Measurements from ENCODE around the gene PKN3. TPM values are rescaled to one million over a fixed set of nuclear protein-coding genes. Genes with fewer than 3 reads are reported as not detected.
"Not testable (repeated sequence)": the region's sequence is repeated elsewhere in the genome, so short reads cannot be mapped to it uniquely, and the experiment has no call there.

PKN3 gene
- polyA plus RNA-seq (2014; cell fraction: cytosol; rRNA removed) = 11.3 and 16.0 TPM in 2 replicates
- polyA plus RNA-seq (2014; cell fraction: nucleus; rRNA removed) = 34.4 and 38.4 TPM in 2 replicates

DNA sequence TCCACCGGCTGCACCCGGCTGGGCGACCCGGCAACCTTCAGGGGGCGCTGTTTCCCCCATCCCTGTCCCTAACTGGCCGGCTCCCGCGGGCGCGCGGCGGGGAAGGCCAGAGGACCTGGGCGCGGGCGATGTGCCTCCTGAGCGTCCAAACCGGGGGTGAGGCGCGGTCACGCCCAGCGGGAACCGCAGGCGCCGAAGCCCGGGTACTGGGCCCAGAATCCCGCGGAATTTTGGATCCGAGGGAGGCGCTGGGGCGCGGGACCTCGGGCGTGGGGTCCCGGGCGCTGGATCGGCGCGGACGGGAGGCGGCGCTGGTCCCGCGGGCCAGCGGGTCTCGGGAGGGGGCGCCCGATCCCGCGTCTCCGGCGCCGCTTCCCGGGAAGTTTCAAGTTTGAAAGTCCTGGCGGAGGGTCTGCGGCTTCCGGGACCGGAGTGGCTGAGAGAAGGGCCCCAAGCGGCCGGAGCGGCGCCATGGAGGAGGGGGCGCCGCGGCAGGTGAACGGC, at the start of gene PKN3:
Gene PKN3, plus strand, starts transcription at position 59 of the 504 bp plus-strand sequence. Its CDS starts 413 bp downstream, at position 472.
- DNase-seq (ENCODE audit: low spot score) = peak; percentile 87

DNA sequence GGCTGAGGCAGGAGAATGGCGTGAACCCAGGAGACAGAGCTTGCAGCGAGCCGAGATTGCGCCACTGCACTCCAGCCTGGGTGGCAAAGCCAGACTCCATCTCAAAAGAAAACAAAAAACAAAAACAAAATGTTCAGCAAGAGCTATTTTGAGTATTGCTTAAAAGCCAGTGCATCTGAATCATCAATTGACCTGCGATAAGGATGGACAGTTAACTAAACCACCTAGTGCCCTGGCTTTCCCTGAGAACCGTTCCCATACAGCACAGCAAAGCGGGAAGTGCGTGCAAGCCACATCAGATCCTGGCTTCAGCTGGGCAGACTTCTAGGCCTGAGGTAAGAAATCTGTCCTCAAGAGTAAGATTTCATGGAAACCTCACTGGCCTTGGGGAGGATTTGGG, 48.4 kb upstream of the PKN3 start:
- no peak for DNase-seq (ENCODE audit: low spot score)

DNA sequence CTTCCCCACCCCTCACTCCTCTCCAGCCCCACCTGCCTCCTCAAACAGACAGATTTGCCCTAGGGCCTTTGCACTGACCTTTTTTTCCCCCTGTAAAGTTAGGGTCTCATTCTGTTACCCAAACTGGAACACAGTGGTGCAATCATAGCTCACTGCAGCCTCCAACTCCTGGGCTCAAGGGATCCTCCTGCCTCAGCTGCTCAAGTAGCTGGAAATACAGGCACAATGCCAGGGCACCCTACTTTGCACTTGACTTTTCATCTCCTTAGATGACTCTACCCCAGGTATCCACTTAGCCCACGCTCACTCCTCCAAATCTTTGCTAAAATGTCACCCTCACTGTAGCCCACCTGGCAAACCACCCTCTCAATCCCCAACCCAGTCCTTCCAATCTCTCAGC, 47.8 kb upstream of the PKN3 start:
- no peak for DNase-seq (ENCODE audit: low spot score)

DNA sequence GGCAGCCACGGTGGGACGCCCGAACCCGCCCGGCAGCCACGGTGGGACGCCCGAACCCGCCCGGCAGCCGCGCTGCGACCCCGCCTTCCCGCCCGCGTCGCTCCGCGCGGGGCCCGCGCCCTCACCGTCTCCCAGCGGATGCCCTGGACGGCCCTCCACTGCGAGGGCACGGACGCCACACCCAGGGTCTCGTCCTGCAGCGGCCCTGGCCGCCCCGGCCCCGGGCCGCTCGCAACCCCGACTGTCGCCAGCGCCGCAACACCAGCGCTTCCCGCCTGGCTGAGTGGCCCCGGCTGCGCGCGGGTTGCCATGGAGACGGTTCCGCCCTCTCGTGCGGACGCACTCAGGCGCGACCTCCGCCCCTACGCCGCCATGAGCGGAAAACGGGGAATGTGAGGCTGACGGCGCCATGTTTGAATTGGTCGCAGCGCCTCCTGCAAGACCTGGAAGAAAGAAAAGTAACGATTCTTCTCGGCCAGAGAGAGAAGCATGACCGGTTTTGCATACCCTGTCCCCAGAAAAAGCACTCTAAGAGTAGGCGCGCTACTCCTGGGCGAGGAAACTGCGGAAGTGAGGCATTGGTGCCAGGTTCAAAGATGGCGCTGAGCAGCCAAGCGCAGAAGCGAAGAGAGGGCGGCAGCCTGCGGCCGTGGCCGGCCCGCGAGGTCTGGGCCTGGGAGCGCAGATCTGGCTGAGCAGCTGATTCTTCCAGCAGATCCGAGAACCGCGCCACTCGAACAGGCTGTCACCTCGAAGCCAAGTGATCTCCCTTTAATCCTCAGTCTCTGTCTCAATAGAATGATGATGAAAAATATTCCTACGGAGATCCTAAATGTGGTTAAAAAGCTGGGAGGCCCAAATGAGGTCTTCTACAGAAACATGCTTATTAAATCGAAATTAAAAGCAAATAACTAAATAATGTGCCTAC, 45.6 kb upstream of the PKN3 start, which contains the start of gene DYNC2I2:
Gene DYNC2I2, minus strand, starts transcription at position 432 of the 928 bp plus-strand sequence. Its CDS starts 121 bp downstream, at position 311.
- DNase-seq (ENCODE audit: low spot score) = peak; percentile 95

DNA sequence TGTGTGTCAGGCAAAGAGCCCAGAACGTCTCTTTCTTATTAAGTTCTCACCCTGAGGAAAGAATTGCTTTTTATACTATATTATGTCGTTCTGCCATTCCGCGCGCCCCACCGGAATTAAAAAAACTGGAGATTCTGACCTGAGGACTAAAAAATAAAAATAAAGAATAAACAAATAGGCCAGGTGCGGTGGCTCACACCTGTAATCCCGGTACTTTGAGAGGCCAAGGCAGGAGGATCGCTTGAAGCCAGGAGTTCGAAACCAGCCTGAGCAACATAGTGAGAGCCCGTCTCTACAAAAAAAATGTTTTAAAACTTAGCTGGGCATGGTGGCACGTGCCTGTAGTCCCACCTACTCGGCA, 45.0 kb upstream of the PKN3 start:
- DNase-seq (ENCODE audit: low spot score) = no peak

DNA sequence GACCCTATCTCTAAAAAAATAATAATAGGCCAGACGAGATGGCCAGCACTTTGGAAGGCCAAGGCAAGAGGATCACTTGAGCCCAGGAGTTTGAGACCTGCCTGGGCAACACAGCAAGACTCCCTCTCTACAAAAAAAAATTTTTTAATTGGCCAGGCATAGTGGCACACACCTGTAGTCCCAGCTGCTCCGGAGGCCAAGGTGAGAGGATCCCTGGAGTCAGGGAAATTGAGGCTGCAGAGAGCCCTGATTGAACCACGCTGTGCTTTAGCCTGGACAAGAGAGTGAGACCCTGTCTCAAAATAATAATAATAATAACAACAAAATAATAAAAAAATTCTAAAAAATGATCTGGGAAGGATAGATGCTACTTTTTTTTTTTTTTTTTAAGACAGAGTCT, 44.5 kb upstream of the PKN3 start:
- no peak for DNase-seq (ENCODE audit: low spot score)

DNA sequence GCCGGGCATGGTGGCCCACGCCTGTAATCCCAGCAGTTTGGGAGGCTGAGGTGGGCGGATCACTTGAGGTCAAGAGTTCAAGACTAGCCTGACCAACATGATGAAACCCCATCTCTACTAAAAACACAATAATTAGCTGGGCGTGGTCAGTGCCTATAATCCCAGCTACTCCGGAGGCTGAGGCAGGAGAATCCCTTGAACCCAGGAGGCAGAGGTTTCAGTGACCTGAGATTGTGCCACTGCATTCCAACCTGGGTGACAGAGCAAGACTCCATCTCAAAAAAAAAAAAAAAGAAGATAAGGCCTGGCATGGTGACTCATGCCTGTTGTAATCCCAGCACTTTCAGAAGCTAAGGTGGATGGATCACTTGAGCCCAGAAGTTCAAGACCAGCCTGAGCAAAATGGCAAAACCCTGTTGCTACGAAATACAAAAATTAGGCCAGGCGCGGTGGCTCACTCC, 35.8 kb upstream of the PKN3 start:
- not testable (repeated sequence) for DNase-seq (ENCODE audit: low spot score)

DNA sequence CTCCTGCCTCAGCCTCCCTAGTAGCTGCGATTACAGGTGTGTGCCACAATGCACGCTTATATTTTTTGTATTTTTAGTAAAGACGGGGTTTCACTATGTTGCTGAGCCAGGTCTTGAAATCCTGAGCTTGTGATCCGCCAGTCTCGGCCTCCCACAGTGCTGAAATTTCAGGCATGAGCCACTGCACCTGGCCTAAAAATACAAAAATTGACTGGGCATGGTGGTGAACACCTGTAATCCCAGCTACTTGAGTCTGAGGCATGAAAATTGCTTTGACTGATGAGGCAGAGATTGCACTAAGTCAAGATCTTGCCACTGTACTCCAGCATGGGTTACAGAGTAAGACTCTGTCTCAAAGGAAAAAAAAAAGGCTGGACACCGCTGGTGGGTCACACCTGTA, 32.5 kb upstream of the PKN3 start:
- DNase-seq (ENCODE audit: low spot score) = no peak

DNA sequence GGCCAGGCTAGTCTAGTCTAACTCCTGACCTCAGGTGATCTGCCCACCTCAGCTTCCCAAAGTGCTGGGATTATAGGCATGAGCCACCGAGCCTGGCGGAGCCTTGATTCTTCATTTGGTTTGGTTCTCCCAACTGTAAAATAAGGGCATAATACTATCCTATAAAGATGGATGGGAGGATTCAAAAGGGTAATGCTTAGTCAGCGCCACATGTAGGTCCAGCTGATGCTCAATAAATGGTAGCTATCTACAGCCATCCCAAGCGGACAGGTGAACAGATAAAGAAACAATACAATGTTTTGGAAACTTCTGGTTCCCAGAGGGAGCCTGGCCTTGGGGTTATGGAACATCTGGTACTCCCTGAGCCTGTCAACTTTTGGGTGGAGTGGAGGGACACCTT, 26.9 kb upstream of the PKN3 start:
- DNase-seq (ENCODE audit: low spot score) = no peak

DNA sequence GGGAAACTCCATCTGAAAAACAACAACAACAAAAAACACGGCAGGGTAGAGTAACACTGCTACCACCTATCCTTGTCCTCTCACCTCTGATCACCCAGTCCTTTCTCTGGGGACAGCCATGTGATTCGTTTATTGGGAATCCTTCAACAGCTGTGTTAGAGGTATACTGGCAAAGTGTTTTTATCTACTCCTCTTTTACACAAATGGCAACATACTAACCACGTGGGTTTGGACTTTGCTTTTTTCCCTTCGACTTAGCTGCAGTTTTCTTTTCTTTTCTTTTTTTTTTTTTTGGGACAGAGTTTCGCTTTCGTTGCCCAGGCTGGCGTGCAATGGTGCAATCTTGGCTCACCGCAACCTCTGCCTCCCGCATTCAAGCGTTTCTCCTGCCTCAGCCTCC, 24.5 kb upstream of the PKN3 start:
- DNase-seq (ENCODE audit: low spot score) = no peak

DNA sequence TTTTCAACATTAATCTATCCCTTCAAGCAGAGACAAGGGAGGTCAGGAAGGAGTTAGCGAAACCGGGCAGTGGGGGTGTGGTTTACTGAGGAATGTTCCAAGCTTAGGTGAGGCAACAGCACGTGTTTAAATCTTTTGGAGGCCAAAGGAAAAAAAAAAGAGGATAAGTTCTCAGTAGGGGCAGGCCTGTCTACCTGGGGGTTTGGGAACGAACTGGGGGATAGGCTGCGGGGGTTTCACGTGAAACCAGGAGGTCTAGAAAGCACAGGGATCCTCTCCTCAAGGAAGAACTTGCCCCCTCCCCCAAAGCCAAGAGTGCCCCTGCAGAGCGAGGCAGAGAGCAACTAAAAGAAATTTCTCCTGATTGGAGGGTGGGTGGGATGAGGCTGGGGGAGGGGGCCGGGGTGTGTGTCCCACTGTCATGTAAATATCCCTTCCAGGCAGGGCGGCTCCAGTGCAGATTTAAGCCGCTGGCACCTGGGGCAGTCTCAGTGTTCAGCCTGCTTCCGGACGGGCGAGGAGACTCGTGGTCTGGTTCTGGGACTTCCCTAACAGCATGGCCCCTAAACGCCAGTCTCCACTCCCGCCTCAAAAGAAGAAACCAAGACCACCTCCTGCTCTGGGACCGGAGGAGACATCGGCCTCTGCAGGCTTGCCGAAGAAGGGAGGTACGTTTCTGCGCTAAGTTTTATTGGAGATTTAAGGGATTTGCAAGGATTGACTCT, 18.8 kb upstream of the PKN3 start:
- no peak for DNase-seq (ENCODE audit: low spot score)

DNA sequence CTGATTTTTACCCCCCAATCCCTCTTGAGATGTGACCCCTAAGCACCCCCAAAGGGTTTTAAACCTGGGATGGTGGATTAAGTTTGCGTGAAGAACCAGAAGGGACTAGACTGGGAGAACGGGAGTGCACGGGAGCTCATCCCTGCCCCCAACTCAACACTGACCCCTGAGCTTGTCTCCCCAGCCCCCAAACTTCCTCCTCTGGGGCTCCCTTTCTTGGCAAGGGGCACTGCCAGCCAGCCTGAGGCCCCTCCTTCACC, 18.3 kb upstream of the PKN3 start:
- DNase-seq (ENCODE audit: low spot score) = no peak

DNA sequence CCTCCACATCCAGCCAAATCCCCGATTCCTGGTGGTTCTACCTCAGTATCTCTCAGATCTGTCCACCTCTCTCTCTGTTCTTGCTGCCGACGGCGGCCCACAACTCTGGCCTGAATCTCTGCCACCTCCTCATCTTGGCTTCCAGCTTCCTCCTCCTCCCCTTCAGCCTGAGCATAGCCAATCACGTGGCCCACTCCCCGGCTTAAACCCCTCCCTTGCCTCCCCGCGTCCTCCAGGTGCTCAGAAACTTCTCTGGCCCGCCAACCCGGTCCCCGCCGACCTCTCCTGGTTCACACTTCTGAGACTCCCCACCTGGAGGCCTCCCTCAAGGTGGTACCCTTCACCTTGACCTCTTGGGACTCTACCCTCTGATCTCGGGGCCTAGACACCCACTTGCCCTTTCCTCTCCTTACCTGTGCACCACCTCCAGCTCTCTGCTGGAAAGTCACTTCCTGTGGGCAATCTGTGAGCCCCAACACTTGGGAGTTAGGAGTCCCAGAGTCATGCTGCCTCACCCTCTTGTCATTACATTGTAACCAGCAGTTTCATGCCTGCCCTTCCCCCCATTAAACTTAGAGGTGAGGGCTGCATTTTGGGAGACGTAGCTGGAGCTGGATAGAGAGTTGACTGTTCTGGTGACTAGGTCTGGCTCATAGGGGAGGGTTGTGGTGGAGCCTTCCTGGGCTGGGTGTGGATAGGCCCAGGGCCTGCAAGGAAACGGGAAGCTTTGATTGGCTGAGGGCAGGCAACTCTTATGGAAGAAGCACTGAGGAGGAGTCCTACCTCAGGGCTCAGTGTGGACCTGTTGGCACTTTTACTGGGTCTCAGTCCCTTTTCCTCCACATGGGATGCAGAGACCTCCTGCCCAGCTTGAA, 17.7 kb upstream of the PKN3 start:
- DNase-seq (ENCODE audit: low spot score) = peak; percentile 69

DNA sequence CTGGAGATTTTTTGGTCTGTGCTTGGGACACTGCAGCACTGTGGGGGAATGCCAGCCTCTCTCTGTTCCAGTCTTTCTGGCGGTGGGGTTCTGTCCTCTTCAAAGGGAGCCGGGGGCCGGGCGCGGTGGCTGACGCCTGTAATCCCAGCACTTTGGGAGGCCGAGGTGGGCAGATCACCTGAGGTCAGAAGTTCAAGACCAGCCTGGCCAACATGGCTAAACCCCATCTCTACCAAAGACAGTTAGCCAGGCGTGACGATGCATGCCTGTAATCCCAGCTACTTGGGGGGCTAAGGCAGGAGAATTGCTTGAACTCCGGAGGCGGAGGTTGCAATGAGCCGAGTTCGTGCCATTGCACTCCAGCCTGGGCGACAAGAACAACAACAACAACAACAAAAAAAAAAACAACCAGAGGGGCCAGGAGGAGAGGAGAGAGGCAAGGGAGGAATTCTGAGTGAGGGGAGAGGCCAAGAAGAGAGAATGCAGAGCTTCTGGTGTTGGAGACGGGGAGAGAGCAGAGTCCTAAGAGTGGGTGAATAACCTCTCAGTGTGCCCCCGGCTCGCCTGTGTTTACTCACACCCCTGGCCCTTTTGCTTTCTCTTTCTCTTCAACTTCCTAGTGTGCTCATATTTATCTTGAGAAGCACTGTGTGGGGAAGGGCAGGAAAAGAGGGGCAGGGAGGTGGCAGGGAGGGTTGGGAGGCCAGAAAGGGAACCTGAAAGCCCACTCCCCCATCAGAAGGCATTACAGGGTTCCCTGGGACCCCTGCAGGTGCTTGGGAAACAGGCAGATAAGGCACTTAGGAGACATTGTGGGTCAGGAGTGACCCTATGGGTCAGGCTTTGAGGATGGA, 16.4 kb upstream of the PKN3 start:
- no peak for DNase-seq (ENCODE audit: low spot score)

DNA sequence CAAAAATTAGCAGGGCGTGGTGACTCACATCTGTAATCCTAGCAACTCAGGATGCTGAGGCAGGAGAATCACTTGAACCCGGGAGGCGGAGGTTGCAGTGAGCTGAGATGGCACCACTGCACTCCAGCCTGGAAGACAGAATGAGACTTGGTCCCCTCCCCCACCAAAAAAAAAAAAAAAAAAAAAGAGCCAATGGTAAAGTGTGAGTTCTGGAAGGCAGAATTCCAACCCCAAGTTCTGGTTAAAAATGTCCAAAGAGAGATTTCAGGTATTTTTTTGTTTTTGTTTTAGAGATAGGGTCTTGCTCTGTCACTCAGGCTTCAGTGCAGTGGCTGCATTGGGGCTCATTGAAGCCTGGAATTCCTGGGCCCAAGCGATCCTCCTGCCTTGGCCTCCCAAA, 14.8 kb upstream of the PKN3 start:
- DNase-seq (ENCODE audit: low spot score) = no peak

DNA sequence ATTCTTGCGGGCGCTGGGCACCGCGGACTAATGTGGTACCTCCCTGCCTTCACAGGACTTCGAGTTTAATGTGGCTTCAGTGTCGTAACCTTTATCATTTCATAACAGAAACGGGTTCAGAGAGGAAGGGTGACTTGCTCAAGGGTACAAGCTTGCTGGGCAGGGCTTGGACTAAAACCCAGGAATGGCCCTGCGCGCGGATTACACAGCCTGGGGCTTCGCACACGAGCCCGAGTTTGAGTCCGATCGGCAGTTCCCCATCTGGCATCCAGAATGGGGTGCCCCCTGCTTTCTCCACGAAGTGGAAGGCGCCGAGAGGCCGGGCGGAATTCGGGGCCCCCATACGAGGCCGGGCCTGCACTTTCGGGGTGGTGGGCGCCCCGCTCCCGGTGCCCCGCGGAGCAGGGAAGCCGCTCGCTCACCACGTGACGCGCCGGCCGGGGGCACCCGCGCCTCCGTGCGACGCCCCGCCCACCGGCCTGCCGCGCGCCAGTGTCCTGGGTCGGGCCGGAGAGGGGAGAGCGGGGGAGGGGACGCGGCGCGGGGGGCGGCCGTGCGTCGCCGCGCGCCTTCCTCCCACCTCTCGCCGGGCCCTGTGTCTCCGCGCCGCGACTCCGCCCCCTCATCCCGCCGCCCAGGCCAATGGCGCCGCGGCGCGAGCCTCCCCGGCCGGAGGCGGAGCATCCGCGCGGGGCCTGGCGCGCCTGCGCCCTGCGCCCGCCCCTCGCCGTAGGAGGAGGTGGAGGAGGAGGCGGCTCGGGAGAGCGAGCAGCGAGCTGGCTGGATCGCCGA, 13.6 kb upstream of the PKN3 start, which contains the start of gene SET:
Gene SET, plus strand, starts transcription at position 722 of the 792 bp plus-strand sequence. CDS start 361 bp downstream, outside the sequence.
- peak; percentile 93 for DNase-seq (ENCODE audit: low spot score)

DNA sequence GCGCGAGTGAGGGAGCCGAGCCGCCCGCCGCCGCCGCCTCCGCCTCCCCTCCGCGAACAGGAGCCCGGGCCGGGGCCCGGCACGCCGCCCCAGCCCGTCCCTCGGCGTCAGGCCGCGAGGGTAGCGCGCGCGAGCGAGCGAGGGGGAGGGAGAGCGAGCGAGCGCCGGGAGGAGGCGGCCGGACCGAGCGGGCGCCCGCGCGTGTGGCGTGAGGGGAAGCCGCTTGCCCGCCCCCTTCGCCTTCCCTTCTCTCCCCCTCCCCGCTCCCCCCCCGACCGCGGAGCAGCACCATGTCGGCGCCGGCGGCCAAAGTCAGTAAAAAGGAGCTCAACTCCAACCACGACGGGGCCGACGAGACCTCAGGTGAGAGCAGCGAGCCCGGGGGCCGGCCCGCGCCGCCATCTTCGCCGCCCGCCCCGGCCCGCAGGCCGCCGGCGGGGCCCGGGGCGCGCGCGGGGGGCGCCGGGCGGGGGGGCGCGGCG, 13.0 kb upstream of the PKN3 start:
- no peak for DNase-seq (ENCODE audit: low spot score)

DNA sequence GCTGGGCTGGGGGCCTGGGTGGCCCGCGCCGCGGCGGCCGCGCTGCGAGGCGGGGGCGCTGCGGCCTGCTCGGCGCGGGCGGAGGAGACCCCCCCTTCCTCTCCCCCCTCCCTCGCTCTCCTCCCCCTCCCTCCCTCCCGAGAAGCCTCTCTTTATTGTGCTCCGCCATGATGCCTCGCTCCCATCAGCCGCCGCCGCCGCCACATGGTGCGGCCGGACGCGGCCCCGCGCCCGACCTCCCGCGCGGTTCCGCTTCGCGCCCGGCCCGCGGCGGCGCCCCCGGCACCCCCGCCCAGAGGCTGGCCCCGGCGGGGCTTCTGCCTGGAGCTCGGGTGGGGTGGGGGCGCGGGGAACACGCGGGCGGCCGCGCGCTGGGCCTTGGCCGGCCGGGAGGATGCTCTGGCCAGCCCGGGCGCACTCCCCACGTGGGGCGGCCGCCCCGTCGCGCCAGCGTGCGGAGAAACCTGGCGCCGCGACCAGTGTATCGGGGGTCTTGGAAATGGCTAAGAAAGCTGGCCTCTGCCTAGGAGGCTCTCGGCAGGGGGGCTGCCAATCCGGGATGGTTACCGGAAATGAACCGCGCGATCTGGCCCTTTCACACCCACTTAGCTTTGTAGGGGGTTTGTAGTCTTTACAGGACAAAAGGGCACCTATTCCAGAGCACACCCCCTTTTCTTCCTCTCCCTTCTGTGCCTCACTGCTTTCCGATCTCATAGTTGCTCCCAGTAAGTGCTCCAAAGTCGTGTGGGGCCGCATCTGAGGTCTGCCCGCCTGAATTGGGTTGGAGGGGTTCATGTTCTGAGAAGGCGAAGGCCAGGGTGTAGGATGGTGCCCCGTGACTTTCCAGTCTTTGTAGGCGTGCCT, 12.3 kb upstream of the PKN3 start:
- no peak for DNase-seq (ENCODE audit: low spot score)

DNA sequence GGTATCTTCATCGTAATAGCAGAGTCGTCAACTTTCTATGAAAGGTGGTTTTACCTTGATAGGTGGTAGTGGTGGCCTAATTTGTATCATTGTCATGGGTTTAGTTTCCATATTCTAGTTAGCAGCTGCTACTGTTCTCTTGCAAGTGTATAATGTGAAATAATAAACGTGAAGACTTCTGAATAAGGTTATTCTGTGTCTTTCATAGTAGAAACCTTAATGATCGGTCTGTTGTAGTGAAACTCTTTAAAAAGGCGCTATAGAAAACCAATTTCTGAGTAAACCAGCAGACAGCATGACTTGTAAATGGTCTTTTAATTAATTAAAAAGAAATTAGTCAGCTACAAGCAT, 11.6 kb upstream of the PKN3 start:
- no peak for DNase-seq (ENCODE audit: low spot score)

Measured in SK-N-DZ (cell line).